HG02884 (cell line): ENCODE results near the gene G2E3.
"Not testable (repeated sequence)": the region's sequence is repeated elsewhere in the genome, so short reads cannot be mapped to it uniquely, and the experiment has no call there.

ENCODE experiments used
- ATAC-seq: cut with Tn5 transposase; IDR thresholded peaks from one replicate; pipeline ENCODE4 v1.9.1; 2021; ENCODE audit warnings: mild to moderate bottlenecking, moderate library complexity; ENCODE audit not compliant: unreplicated experiment

Gene G2E3, protein sequence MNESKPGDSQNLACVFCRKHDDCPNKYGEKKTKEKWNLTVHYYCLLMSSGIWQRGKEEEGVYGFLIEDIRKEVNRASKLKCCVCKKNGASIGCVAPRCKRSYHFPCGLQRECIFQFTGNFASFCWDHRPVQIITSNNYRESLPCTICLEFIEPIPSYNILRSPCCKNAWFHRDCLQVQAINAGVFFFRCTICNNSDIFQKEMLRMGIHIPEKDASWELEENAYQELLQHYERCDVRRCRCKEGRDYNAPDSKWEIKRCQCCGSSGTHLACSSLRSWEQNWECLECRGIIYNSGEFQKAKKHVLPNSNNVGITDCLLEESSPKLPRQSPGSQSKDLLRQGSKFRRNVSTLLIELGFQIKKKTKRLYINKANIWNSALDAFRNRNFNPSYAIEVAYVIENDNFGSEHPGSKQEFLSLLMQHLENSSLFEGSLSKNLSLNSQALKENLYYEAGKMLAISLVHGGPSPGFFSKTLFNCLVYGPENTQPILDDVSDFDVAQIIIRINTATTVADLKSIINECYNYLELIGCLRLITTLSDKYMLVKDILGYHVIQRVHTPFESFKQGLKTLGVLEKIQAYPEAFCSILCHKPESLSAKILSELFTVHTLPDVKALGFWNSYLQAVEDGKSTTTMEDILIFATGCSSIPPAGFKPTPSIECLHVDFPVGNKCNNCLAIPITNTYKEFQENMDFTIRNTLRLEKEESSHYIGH

DNA sequence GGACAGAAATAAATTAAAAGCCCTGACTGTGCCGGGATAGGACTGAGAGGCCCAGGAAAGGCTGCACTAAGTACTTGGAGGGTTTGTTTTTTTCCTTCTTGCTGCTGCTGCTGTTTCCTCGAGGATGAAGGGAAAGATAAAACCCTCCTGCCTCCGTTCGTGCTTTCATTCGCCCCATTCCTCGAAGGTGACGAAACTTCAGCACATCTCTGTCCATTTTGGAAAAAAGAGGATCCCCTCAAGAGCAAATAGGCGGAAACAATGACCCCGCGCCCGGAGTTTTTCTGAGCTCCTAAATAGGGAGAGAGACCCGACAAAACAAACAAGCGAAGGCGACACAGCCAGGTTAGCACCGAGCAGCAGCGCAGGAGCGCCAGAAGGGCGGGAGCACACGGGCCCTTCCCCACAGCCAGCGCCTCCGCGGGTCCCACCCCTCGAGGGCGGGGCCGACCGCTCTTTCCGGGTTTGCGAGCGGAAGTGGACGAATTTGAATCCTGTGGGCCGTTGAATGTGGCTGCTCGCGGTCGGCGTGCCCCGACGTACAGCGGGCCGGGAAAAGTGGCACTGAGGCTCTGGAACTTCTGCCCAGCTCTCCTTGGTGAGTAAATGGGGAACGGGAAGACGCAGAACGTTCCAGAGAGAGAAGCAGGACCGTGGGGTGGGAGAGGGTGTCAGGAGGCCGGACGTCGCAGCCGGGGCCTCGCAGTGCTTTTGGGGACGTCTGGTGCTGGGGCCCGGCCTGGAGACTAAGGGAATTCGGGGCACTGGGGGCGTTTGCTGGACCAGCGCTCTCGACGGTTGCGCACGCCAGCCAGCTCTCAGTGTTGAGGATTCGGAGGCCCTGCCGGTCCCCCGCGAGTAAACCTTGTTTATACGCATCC lies at the start of gene G2E3:
Gene G2E3, plus strand, starts transcription at position 484 of the 881 bp plus-strand sequence. CDS start 21,922 bp downstream, outside the sequence.
- ATAC-seq = peak; percentile 99

DNA sequence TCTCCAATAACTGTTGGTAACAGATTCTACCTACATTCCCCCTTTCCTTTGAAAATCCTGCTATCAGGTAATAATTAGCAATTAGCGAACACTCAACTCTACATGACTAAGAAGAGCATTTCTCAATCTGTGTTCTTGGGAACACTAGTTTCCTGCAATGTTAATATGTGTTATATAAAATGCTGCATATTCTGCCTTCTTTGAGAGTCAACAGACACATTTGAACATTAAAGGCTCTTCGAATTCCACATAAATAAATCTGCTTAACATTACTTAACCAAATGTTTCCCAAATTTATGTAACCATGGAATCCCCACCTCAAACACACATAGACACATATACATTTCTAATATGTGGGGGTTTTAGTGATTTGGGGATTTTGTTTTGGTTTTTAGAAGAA lies 41.2 kb upstream of the G2E3 start:
- no peak for ATAC-seq

DNA sequence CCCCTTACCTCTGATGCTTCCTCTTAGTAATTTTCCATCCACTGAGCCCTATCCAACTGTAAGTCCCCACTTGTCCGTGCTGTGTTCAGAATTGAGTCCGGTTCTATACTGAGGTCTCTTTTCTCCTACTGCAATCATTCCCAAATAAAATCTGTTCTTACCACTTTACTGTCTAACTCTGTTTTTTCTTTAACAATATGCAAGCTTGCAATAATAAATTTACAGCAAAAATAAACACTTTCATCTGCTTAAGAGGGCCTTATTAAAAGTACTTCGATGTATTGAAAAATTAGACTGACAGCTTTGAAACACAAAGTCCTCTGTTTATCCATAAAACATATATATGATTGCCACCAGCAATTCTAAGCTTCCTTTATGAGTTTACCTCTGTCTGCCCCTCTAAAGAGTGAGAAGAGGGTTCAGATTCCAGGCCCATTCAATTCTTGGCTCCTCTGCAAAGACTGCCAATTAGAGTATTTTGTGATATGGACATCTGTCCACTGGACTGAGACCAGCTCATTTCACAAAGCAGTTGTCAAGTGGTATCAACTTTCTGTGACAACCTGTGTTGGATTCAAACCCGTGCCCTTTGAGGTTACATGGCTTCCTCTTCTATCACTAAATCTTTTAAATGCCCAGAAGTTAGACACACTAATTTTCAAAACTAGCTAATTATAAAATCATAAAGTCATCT lies 39.9 kb upstream of the G2E3 start:
- no peak for ATAC-seq

DNA sequence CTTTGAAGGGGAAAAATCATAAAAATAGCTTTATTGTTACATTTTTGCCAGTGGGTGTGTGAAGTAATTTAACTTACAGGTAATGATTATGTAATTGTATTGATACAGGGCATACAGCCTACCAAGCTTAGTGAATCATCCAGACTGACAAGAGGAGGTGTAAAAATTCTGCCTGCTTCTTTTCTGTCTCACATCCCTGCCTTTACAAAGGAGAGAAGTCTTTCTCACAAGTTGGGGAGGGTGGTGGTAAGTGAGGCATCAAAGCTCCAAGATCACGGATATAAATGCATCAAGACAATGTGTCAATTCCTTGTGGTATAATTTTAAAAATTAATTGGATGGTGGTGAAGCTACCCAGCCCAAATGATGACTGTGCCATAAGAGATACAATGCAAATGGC lies 39.0 kb upstream of the G2E3 start:
- ATAC-seq = no peak

DNA sequence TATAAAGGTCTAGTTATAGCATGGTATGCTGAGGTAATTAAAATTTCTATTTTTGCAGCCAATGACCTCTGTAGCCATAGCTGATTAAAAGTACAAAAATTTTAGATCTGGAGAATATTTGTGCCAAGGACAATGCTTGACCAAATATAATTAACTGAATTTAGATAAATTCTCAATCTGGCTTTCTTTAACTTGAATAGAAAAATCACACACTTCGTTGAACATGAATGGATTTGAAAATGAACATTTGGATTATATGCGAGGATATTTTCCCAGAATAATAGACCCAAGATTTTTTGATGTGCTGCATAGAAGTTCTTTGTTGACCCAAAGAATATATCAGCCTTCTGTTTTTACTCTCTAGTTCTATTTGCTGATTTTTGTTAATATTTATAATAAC lies 38.4 kb upstream of the G2E3 start:
- no peak for ATAC-seq

DNA sequence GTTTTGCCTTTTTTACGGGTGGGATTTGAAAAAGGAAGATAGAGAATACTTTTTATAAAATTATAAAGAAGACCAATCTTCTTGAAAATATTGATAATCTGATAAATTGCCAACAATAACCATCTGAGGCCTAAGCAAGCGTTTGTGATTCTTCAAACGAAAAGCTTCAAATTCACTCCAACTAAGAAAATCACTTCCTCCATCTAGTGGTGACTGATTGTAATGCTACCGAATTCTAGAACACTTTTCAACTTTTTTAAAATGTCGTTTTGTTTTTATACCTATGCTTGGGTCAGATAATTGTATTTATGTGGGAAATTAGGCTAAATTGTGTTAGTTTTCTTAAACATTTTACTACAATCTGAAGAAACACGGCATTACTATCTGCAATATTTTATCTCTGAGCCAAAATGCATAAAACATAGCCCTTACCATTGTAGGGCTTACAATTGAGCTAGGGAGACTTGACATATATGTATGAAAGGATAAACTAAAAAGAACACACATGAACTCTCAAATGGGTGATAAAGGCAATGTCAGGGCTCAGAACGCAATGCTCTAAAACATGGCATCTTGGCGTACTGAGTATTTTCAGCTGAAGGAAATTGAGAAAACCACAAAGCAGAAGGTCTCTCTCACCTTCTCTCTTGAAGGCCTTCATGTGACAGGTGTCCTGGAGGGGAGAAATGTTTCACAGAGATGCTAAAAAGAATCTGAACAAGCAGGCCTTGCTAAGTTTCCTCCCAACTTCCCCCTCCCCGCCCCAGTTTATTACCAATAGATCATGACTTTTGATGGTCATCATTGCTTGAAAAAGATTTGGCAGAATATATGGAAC lies 36.8 kb upstream of the G2E3 start:
- ATAC-seq = no peak

DNA sequence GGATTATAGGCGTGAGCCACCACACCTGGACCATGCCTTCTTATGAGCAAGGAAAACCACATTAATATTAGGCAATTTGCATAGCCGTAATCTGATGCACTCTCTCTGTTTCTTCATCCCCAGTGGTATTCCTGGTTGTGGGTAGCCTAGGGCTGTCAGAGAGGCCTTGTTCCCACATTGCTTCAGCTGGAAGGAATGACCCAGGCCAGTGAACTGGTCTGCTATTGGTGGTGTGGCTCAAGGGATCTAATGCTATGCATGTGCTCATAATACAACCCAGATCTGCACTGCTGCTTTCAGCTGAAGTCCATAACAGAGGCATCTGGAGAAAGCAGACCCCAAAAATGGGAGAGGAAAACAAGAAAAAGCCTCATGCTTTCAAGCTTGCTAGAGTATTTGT lies 33.1 kb upstream of the G2E3 start:
- ATAC-seq = no peak

DNA sequence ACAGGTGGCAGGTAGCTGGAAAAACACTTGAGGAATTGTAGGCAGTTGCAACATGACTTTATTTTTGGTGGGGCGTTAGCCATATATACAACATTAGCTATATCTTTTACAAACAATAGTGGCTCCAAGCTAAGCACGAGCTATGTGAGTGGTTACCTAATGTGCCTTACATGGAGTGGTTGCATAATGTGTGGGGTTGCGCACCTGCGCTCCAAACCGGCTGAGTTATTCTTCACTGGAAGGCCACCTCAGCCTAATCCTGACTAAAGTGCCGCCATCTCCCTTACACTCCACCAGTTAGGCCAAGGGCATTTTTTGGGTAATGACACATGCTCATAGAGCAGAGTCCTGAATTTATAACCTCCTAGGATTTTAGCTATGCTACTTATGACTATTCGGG lies 31.8 kb upstream of the G2E3 start:
- ATAC-seq = no peak

DNA sequence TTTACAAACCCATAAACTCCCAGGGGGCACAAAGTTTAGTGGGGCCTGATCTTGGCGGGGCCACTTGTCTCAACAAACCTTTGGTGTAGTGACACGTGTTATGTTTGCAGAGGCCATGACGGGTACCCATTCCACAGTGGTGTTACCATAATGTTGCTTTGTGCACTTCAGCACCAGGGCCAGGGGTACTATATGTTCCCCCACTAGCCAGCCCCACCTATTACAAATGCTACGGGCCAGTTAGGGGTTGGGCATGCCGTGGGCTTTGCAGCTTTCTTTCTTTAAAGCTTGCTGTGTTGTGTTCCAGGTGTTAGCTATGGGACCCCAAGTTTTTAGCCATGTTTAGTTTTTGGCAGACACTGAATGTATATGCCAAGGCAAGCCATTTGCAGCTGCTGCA lies 30.8 kb upstream of the G2E3 start:
- no peak for ATAC-seq

DNA sequence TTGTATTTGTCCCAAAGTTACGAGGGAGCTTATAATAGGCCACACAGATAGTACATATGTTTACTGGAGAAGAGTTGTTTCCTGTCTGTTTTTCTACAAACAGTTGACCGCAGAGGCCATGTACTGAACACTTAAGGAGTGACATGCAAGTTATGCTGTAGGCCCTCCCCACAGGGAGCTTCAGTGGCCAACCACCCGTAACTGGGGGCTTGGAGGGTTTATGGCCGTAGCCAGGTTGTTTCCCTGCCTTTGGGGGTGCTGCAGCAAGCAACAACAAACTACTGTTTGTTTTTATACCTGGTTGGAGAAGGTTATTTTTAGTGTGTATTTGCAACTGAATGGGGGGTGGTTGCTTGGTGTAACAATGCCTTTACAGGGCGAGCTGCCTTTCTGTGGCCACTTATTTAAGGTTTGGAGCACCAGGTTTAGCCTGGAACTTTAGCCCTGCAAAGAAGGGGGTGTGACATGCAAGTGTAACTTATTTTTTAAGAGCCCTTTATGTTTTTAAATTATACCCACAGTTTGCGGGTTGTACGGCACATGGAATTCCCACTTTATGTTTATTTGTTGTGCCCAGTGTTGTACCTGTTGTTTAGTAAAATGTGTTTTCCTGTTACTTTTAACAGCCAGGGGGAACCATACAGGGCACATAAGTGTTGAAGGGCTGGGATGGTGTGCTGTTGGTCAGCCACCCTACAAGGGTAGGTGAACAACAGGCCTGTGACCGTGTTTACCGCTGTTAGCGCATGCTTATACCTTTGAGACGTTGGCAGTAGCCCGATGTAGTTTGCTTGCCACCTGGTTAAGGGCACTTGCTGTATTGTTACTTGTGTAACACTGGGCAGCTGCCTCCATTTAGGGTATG lies 29.9 kb upstream of the G2E3 start:
- no peak for ATAC-seq

DNA sequence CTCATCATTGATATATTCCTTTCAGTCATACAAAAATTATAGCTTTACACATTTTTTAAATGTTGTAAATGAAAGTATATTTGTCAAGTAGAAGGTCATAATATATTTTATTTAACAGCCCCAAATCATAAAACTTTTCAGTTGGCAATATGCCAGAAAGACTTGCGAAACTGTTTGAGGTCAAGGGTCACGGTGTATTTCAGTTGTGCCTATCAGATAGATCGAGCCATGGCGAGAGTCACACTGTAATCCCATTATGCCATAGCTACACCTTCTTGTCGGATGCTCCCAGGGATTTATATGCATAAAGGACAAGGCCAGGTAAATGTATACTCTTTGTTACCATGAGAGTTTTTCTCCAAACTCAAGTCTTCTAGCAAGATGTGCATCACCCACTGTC lies 26.7 kb upstream of the G2E3 start:
- no peak for ATAC-seq

DNA sequence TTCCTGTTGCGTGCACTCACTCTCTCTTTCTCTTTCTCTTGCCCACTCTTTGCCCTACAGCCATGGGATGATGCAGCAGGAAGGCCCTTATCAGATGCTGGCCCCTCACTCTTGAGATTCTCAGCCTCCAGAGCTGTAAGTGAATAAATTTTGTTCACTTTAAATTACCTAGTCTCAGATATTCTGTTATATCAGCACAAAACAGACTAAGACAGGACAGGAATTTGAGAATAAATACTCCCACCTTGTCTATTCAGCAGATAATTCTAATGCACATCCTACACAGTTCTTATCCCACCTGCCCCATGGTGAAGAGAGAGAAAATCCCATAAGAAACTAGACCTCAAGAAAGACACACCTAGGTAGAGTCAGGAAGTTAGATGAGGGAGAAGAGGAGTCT lies 25.8 kb upstream of the G2E3 start:
- no peak for ATAC-seq

DNA sequence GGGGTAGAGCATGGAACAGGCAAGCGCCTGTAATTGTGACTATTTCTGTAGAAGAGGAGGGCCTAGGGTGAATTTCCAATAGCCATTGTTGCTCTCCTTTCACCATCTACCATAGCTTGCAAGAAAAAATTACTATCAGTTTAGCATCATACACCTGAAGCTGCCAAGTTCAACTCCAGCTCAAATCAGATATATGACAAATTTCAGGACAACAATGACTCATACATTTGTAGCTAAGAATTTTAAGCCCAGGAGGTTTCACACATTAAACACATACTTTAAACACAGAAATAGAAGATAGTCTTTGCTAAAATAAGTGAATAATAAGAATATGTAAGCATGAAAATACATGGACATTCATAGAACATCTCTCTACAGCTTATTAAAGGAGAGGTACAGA lies 17.6 kb upstream of the G2E3 start:
- ATAC-seq = no peak

DNA sequence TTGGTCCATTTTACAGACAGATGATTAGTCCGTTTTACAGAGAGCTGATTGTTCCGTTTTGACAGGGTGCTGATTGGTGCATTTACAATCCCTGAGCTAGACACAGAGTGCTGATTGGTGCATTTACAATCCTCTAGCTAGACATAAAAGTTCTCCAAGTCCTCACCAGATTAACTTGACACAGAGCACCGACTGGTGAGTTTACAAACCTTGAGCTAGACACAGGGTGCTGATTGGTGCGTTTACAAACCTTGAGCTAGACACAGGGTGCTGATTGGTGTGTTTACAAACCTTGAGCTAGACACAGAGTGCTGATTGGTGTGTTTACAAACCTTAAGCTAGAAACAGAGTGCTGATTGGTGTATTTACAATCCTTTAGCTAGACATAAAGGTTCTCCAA lies 12.2 kb upstream of the G2E3 start:
- ATAC-seq = not testable (repeated sequence)

DNA sequence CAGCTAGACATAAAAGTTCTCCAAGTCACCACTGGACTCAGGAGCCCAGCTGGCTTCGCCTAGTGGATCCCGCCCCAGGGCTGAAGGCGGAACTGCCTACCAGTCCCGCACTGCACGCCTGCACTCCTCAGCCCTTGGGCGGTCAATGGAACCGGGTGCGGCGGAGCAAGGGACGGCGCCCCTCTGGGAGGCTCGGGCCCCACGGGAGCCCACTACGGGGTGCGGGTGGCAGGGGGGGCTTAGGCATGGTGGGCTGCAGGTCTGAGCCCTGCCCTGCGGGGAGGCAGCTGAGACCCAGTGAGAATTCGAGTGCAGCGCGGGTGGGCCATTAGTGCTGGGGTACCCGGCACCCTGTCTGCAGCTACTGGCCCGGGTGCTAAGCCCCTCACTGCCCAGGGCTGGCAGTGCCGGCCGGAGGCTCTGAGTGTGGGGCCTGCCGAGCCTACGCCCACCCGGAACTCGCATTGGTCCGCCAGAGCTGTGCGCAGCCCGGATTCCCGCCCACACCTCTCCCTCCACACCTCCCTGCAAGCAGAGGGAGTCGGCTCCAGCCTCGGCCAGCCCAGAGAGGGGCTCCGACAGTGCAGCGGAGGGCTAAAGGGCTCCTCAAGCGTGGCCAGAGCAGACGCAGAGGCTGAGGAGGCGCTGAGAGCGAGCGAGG lies 11.4 kb upstream of the G2E3 start:
- no peak for ATAC-seq

DNA sequence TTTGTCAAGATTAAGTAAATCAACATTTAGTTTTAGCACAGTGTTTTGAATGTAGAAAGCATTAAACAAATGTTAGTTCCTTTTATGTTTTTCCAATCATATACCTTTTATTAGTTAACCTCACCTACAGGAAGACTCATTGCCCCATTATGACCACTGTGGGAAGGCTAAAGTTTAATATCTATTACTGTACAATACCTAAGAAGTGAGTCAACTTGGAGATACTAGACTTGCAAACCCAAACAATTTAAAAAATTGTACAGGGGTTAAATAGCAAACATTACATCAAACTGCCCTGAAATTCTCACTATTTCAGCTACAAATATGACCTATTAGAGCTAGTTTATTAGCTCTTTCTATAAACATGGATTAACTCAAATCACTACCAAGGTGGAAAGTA lies 8.6 kb upstream of the G2E3 start:
- no peak for ATAC-seq

DNA sequence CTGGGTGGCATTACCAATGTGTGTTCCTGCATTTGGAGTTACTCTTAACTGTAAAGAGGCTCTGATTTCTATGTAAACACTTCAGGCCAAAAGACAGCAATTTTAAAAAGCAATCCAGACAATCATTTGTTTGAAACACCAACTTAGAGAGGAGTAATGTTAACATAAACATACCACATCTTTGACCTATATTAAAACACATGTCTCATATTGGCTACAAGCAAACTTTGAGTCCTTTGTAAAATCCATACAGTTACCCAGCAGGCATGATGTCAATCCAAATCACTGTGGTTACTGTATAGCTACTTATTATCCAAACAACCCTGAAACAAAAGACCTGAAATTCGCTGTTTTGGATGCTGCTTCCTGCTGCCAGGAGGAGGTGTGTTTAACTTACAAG lies 7.5 kb upstream of the G2E3 start:
- no peak for ATAC-seq

DNA sequence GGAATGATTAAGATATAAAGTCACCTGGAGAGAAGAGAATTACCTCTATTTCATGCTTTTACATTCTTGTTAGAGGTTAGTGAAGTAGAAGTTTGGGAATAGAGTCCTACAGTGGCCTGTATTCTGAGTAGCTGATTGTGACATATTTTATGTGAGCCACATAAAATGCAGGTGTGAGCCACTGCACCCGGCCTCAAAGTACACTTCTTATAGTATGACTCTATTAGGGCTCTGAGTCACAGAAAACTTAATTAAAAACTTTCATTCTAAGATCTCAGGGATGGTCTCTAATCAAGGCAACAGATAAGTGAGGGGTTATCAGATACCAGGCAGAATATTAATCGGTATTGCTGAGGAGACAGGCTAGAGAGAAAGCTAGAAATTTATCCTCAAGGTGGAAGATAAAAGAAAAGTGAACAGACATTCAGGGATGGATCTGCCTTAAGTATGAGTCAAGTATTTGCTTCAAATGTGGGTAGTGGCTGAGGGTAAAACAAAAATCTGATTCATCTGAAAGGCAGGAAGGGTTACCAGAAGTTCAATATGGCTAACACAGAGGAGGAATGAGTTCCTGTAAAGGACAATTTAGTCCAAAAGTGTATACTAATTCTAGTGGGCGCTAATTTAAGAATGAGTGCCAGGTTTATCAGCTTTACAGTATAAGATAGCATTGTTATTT lies 5.5 kb upstream of the G2E3 start:
- no peak for ATAC-seq
